ENCODE data around the gene GSG1L.

DNA sequence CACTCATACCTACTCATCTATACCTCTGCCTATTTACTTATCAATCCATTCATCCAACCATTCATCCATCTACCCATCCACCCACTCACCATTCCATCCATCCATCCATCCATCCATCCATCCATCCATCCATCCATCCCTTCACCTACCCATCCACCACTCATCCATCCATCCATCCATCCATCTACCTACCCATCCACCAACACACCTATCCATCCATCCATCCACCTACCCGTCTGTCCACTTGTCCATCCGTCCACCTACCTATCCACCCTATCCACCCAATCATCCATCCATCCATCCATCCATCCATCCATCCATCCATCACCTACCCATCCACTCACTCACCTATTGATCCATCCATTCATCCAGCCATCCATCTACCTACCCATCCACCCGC is 235.7 kb downstream of the GSG1L start:
- TF ChIP-seq, protein P1, sequence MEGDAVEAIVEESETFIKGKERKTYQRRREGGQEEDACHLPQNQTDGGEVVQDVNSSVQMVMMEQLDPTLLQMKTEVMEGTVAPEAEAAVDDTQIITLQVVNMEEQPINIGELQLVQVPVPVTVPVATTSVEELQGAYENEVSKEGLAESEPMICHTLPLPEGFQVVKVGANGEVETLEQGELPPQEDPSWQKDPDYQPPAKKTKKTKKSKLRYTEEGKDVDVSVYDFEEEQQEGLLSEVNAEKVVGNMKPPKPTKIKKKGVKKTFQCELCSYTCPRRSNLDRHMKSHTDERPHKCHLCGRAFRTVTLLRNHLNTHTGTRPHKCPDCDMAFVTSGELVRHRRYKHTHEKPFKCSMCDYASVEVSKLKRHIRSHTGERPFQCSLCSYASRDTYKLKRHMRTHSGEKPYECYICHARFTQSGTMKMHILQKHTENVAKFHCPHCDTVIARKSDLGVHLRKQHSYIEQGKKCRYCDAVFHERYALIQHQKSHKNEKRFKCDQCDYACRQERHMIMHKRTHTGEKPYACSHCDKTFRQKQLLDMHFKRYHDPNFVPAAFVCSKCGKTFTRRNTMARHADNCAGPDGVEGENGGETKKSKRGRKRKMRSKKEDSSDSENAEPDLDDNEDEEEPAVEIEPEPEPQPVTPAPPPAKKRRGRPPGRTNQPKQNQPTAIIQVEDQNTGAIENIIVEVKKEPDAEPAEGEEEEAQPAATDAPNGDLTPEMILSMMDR (IDR thresholded peaks at IDR 0.05) = no peak
- no peak for TF ChIP-seq POLR2A (IDR thresholded peaks at IDR 0.05)

Data from adrenal gland (tissue), 5 donors.